Heart left ventricle (tissue), 16 donors: ENCODE measurements around the gene TRNP1. TPM values are rescaled to one million over a fixed set of nuclear protein-coding genes. Genes with fewer than 3 reads are reported as not detected.

Experiments used
- ATAC-seq, 4 donors: fragments of 200-7000 bp; cut with Tn5 transposase; one replicate each; pipeline ENCODE4 v1.9.1; 2020 to 2022; ENCODE audit warnings: moderate library complexity in 4 of 4, mild to moderate bottlenecking in 3 of 4, moderate number of reproducible peaks in 1 of 4
- DNase-seq, 5 donors: peaks; one replicate each; pipeline ENCODE4 v3.0.0-alpha.2; 2020
- H3K27ac ChIP-seq, 12 donors: fragments of 200-600 bp; sonication (generic) in 4 of 12; one replicate each; pipeline versions ENCODE4 v1.5.0 to v1.8.0; 2016 to 2022; ENCODE audit warnings: mild to moderate bottlenecking in 2 of 12
- H3K27me3 ChIP-seq, 9 donors: fragments of 200-600 bp; sonication (generic) in 2 of 9; one replicate each; pipeline versions ENCODE4 v1.5.1 to v1.8.0; 2016 to 2022; ENCODE audit warnings: mild to moderate bottlenecking in 3 of 9
- H3K36me3 ChIP-seq, 9 donors: fragments of 200-600 bp; sonication (generic) in 2 of 9; one replicate each; pipeline versions ENCODE4 v1.5.0 to v1.8.0; 2018 to 2022; ENCODE audit warnings: mild to moderate bottlenecking in 2 of 9
- H3K4me1 ChIP-seq, 12 donors: fragments of 200-600 bp; sonication (generic) in 4 of 12; one replicate each; pipeline versions ENCODE4 v1.5.0 to v1.8.0; 2016 to 2022; ENCODE audit warnings: mild to moderate bottlenecking in 3 of 12
- H3K4me3 ChIP-seq, 12 donors: fragments of 200-600 bp; sonication (generic) in 4 of 12; one replicate each; pipeline versions ENCODE4 v1.5.0 to v1.8.0; 2017 to 2022; ENCODE audit warnings: mild to moderate bottlenecking in 9 of 12, moderate library complexity in 4 of 12
- H3K9me3 ChIP-seq, 12 donors: fragments of 200-600 bp; sonication (generic) in 4 of 12; one replicate each; pipeline versions ENCODE4 v1.5.0 to v1.8.0; 2016 to 2022; ENCODE audit warnings: mild to moderate bottlenecking in 1 of 12
- CTCF ChIP-seq, 12 donors: fragments of 200-600 bp; sonication (generic) in 4 of 12; IDR thresholded peaks; one replicate each; pipeline versions ENCODE4 v1.5.0 to v1.8.0; 2018 to 2022; ENCODE audit warnings: antibody characterized with exemption in 12 of 12, mild to moderate bottlenecking in 5 of 12
- POLR2A ChIP-seq, 2 donors: fragments of 450-650 bp; IDR thresholded peaks; one replicate each; pipeline ENCODE4 v1.6.1; 2017; ENCODE audit warnings: antibody characterized with exemption in 2 of 2, mild to moderate bottlenecking in 2 of 2, moderate library complexity in 2 of 2
- WGBS, 4 donors: extraction: QIAGEN DNeasy Blood & Tissue Kit in 2 of 4; methylation state at CpG; one replicate each; pipeline versions ENCODE4 v1.1.5 to v1.1.7; 2013 to 2018; 5-methylcytosine and 5-hydroxymethylcytosine counted together
- intact Hi-C, 10 donors: fragments of 100-400 bp; cut with DNase I; formaldehyde crosslinking; loops; one replicate each; pipeline versions ENCODE4 v1.11.1 to v1.14.2; 2022
- polyA plus RNA-seq, 2 donors: library from polyadenylated mRNA; stranded (reverse); fragments of 200-250 nt; gene quantifications; one replicate each; pipeline ENCODE4 v1.2.3, GENCODE V29; 2013
- total RNA-seq, 9 donors: library from RNA; depleted of rRNA in 2 of 9; stranded (reverse); fragments of >200 nt in 2 of 9; fragmentation: NEBNext Ultra II Directional in 3 of 9; extraction: Animal tissue kit (Norgen Biotek cat#: 25700) in 3 of 9; gene quantifications; one replicate each; pipeline versions ENCODE4 v1.1.0 to v1.2.4, GENCODE V29; 2016 to 2023
- donor health status: ischemic (EF 13 %, LVEDD 7.1; RV severe dilation, severe dysfunction).
- donor health status: healthy with polysubstance abuse.
- donor health status: DM: no; HTN: yes; CAD: no.
- donor health status: DM: no; HTN: no; CAD: no.
- donor health status: ischemic (EF 25% LVEDD 6.9; RV normal size, moderate dysfunction).
- donor health status: ischemic (EF 25% LVEDD 5.7; RV mildly dilated, moderate dysfunction).
- donor health status: healthy.
- donor health status: DM: yes; HTN: yes; CAD: no.
- donor health status: ischemic (EF 35%, LVEDD 5.7; RV mildly dilated, moderate dysfunction).
- donor health status: nonischemic (EF 11% LVEDD 7.7; RV severe dilation, severe dysfunction).
- donor health status: DM: yes; HTN: yes; CAD: no.
- donor health status: PGD.
- donor health status: ischemic (EF 29% LVEDD 5.4; RV normal size, mild dysfunction).
- donor health status: nonischemic (EF 23%, LVEDD 6.1; RV moderate dilation, normal function).

Gene TRNP1
- total and polyA plus RNA-seq, 11 donors: 16.6 to 68.5 (median 21.7) TPM

GRCh38 chr1:27036718-27037117 is 43.2 kb downstream of the TRNP1 start:
- H3K36me3 ChIP-seq: no peaks in the 10 kb centered on the region
- no peaks in the 10 kb centered on the region for H3K9me3 ChIP-seq
- H3K4me3 ChIP-seq: no peak overlapping the region
- intact Hi-C loops: no loop called here
- DNase-seq (no peak), ATAC-seq (no peak)
- TF ChIP-seq POLR2A (IDR thresholded peaks at IDR 0.05): no peak
- TF ChIP-seq CTCF (IDR thresholded peaks at IDR 0.05): no peak
- WGBS, 4 donors: 91 to 100% (median 97%) methylated on average over 1 of the region's 1 CpG
- no peaks in the 10 kb centered on the region for H3K27me3 ChIP-seq
- H3K4me1 ChIP-seq: peaks cover 0 to 11% (median 3%) of the 10 kb centered on the region in 12 donors
- no peak overlapping the region for H3K27ac ChIP-seq

DNA sequence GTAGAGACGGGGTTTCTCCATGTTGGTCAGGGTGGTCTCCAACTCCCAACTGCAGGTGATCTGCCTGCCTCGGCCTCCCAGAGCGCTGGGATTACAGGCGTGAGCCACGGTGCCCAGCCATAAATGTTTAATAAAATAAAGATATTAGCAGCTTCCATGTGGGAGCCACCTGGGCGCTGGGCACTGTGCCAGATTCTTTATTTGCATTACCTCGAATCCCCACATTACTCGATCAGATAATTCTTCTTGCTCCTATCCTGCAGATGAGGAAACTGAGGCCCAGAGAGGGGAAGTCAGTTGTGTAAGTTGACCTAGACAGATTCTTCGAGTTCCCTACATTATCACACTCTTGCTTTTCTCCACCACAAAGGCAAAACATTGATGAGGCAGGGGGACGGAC is 44.0 kb downstream of the TRNP1 start:
- no peak for ATAC-seq

GRCh38 chr1:27038020-27038419 is 44.5 kb downstream of the TRNP1 start:
- Histone ChIP-seq H3K36me3 (no peaks in the 10 kb centered on the region), H3K4me1 (peaks cover 0 to 5% (median 0%) of the 10 kb centered on the region in 12 donors), H3K4me3 (no peak overlapping the region), H3K9me3 (no peaks in the 10 kb centered on the region), H3K27ac (no peak overlapping the region), H3K27me3 (no peaks in the 10 kb centered on the region)
- intact Hi-C loops: no loop called here
- ATAC-seq: no peak
- 75 to 81% (median 78%) methylated on average over 7 of the region's 7 CpGs for WGBS, 4 donors
- no peak for DNase-seq
- TF ChIP-seq CTCF (IDR thresholded peaks at IDR 0.05) (no peak), POLR2A (IDR thresholded peaks at IDR 0.05) (no peak)

More for the DNA sequence above, 44.0 kb downstream of the TRNP1 start:
- H3K27me3 ChIP-seq: no peaks in the 10 kb centered on the region
- peaks cover 0 to 5% (median 0%) of the 10 kb centered on the region in 12 donors for H3K4me1 ChIP-seq
- no peak overlapping the region for H3K4me3 ChIP-seq
- H3K36me3 ChIP-seq: no peaks in the 10 kb centered on the region
- no peak overlapping the region for H3K27ac ChIP-seq
- intact Hi-C loops: no loop called here
- no peak for DNase-seq
- TF ChIP-seq CTCF (IDR thresholded peaks at IDR 0.05) (no peak), POLR2A (IDR thresholded peaks at IDR 0.05) (no peak)
- H3K9me3 ChIP-seq: no peaks in the 10 kb centered on the region
- 72 to 81% (median 77%) methylated on average over 10 of the region's 10 CpGs for WGBS, 4 donors

DNA sequence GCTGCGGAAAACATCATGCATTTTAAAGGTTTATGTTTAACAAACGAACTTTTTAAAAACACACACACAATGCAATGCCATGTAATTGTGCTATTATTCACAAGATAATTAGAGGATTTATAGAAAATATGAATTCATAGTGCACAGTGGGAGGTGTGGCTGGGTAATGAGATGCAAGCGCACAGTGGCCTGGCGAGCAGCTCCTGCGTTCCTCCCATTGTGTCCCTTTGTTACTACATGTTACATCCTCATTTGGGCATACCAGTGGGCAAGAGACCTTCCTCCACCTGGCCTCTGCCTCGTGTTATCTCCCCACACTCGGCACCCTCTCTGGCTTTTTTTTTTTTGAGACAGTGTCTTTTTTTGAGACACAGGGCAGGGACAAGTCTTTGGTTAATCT is 49.2 kb downstream of the TRNP1 start:
- intact Hi-C loops: loop anchor here in 7 of 10 donors (5.0 to 10.0 kb wide), 6 partner anchors 45 to 352 kb away; partner anchors contain the start of genes GPR3 (in 3 of the 7) and TRNP1 (in 1 of the 7)
- peaks cover 0 to 22% (median 10%) of the 10 kb centered on the region in 12 donors for H3K4me1 ChIP-seq
- no peaks in the 10 kb centered on the region for H3K9me3 ChIP-seq
- no peaks in the 10 kb centered on the region for H3K36me3 ChIP-seq
- no peak for ATAC-seq
- WGBS, 4 donors: 80 to 88% (median 85%) methylated on average over 7 of the region's 7 CpGs
- H3K27ac ChIP-seq: no peak overlapping the region
- H3K4me3 ChIP-seq: no peak overlapping the region
- TF ChIP-seq CTCF (IDR thresholded peaks at IDR 0.05) (no peak), POLR2A (IDR thresholded peaks at IDR 0.05) (no peak)
- H3K27me3 ChIP-seq: no peaks in the 10 kb centered on the region
- no peak for DNase-seq
